HG03139 (cell line): ENCODE results near the gene ZBTB38.

ENCODE experiments used
- ATAC-seq: cut with Tn5 transposase; IDR thresholded peaks from one replicate; pipeline ENCODE4 v1.9.1; 2021; ENCODE audit not compliant: unreplicated experiment

ZBTB38 gene

GRCh38 chr3:141338881-141339280 lies 29.4 kb upstream of the ZBTB38 start:
- no peak for ATAC-seq

DNA sequence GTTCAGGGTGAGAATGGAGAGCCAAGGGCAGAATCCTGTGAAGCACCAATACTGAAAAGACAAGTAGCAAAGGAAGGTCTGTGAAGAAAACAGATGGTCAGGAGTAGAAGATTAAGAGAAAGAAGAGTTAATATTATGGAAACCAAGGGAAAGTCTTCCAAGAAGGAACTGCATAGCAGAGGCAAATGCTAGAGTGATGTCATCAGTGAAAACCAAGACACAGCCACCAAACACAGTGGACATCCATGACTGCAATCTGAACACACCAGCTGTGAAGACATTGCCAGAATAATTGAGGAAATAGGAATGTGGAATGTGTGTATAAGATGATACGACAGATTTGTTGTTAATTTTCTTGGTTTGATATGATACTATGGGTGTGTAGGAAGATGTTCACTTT lies 26.8 kb upstream of the ZBTB38 start:
- no peak for ATAC-seq

DNA sequence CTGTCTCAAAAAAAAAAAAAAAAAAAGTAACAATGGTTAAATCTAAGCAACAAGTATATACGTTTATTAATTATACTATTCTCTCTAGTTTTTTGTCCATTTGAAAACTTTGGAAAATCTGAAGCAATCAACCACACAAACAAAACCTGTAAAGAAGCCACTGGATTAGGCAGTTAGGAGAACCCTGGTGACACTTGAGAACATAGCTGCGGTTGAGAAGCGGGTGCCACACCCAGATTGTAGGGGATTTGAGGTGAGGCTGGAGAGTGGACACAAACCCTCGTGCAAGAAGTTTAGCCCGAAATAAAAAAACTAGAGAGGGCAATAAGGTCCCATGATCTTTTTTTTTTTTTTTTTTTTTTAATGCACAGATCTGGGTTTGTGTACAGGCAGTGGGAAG lies 25.9 kb upstream of the ZBTB38 start:
- no peak for ATAC-seq

DNA sequence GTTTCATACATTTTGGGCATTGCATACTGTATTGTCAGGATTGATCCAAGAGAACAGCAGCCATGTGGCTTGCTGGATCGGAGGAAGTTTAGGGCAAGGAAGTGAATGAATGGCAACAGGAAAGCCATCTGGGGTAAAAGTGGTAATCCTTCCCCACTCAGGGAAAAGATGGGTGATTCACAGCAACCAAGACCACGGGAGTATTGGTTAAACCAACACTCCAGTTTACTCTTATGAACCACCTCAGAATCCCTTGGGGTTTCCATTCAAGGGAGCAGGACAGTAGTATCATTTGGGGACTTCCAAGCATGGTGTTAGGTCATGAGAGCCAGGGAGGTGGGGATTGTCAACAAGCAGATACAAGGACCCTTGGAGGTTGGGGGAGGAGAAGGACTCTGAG lies 25.2 kb upstream of the ZBTB38 start:
- no peak for ATAC-seq

GRCh38 chr3:141343865-141344271 lies 24.4 kb upstream of the ZBTB38 start:
- ATAC-seq = no peak

DNA sequence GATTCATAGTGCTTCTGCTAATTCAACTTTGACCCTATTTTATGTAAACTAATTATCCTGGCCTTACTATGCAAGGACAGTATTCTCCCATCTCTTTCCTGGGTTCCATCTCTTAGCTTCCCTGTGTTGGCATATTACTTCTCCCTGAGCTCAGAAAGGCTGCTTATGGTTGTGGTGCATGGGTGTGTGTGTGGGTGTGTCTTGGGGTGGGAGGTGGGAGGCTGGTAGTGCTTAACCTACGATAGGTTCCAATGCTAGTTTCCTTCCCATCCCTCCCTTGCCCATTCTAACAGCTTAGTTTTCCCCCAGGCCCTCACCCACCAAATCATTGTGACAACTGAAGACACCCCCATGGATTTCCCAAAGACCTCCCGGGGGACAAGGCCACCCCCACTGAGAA lies 22.8 kb upstream of the ZBTB38 start:
- ATAC-seq = no peak

GRCh38 chr3:141346007-141346406 lies 22.3 kb upstream of the ZBTB38 start:
- no peak for ATAC-seq

GRCh38 chr3:141346418-141346817 lies 21.9 kb upstream of the ZBTB38 start:
- ATAC-seq = no peak

DNA sequence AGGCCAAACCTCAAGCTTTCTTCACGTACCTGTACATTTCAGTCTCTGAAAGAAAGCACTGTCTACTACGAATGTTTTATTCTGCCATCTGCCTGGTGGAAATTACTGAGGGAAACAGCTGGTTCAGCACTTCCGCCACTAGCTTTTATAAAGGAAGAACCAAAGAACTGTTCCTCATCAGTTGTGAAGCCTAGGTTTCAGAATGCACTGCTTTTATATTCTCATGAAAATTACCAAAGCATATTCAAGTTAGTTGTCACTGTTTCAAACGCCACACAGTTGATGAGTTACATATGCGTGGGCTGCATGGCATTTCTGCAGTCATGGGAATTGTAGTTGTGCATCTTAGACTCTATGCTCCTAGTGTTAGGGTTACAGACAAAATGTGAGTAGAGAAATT lies 21.5 kb upstream of the ZBTB38 start:
- ATAC-seq = no peak

DNA sequence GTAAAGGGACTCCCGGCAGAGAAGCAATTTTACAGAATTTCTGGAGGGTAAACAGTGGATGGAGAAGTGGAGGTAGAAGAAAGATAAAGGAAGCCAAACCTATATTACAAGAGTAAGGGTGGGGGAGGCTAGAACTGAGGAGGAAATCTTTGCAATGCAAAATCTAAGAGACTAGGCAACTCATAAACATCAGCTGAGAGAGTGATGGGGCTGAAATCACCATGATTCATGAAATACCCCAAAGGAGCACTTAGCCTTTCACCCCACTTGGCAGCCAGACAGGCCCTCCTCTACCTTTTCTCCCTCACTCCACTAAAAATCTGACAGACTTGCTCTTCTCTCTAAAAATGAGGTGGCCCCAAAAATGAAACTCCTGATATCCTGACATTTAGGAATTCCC lies 19.5 kb upstream of the ZBTB38 start:
- no peak for ATAC-seq

GRCh38 chr3:141349711-141350110 lies 18.6 kb upstream of the ZBTB38 start:
- ATAC-seq = no peak

GRCh38 chr3:141350666-141351065 lies 17.6 kb upstream of the ZBTB38 start:
- no peak for ATAC-seq

GRCh38 chr3:141352262-141352984 lies 15.9 kb upstream of the ZBTB38 start:
- ATAC-seq = no peak

- ATAC-seq = no peak
These were observed 14.4 kb upstream of the ZBTB38 start for GRCh38 chr3:141353652-141354495.

DNA sequence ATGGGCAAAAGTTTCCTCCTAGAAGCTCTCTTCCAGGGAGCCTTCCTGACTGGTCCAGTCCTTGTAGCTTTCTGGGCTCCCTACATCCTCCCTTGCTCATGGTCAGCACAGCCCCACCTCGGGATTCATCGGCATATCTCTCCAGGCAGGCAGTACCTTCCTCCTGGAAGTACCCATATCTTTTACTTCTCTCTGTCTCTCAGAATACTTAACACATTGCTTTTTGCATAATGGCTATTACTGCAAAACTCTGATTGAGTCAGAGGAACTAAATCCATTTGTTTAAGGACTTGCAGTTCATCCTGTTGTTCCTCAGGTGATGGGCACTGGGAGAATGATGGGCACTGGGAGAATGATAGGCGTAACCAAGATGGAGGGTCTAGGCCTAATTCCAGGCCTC lies 13.8 kb upstream of the ZBTB38 start:
- ATAC-seq = no peak

DNA sequence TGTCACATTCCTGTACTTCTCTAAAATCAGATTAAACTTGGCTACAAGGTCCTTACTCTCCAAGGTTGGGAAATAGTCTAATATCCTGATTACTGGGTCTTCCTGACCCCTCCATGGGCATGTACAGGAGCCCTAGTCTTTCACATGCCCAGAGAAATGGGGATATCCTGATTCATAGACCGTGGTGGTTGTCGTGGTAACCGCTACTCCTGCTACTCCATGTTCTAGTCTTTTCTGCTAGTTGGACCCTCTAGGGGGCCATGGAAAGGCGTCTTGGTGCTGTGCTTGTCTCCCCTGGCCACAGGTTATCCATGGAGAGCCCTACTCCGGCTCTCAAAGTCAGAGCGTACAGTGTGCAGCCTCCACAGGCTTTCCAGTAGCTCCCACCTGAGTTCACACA lies 13.1 kb upstream of the ZBTB38 start:
- ATAC-seq = no peak

- no peak for ATAC-seq
These were observed 12.3 kb upstream of the ZBTB38 start for GRCh38 chr3:141356046-141356445.

- no peak for ATAC-seq
These were observed 7.3 kb upstream of the ZBTB38 start for GRCh38 chr3:141360888-141361598.

DNA sequence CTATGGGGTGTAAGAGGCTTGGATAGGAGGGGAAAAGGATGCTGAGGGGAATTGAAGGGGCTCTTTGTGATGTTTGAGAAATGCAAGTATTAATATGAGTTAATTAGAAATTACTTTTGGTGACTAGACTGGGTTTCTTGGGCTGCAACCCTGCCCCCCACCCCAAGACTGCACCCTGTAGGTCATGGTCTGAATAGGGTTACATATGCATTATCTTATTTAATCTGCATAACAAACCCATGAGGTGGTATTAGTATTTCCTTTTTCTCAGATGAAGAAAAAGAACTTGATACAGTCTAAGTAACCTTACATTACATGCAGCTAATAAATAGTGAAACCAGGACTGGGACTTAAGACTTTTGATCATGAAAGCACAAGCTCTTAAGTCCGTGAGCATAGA lies 5.6 kb upstream of the ZBTB38 start:
- ATAC-seq = no peak

DNA sequence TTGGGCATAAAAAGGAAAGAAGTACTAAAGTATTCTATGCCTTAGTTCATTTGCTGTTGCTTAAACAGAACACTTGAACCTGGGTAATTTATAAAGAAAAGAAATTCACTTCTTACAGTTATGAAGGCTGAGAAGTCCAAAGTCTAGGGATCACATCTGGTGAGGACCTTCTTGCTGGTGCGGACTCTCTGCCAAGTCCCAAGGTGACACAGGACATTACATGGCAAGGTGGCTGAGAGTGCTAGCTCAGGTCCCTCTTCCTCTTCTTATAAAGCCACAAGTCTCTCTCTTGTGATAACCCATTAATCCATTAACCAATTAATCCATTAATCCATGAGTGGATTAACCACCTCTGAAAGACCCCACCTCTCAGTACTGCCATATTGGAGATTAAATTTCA lies 3.1 kb upstream of the ZBTB38 start:
- ATAC-seq = no peak

DNA sequence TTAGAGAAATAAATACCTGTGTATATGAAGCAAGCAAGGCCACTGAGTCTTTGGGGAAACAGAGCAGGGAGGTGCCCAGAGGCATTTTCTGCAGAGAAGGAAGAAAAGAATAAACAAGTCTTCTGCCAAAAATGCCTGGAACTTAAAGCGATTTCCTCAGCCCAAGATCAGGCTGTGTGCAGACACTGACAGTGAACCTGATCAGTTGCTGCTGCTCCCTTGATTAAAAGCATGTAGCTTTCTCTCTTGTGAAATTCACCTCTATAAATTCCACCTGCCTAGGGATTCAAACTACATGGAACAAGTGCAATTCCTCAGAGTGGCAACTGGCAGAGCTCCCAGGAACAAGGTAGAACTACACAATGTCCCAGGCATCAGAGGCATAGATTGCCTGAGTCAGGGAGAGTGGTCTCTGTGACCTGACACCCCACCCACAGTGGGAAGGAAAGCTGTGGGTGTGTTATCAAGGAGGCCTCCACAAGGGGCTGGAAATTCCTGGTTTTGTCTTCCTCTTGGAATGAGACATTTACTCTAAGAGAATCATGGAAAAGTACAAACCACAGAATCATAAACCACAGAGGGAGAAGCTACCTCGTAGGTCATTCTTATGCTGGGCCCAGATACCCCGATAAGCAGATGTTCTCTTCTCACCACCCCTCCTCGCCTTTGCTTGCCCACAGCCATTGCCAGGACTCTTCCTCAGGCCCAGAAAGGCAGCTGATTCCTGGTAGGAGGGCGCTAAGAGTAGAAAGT lies 1.8 kb upstream of the ZBTB38 start:
- ATAC-seq = no peak
